DMS53 treated with DMSO at 0.1 percent for 48 hours (cell line): Measurements from ENCODE around the gene ZBTB24.
"Not testable (repeated sequence)": the region's sequence is repeated elsewhere in the genome, so short reads cannot be mapped to it uniquely, and the experiment has no call there.

Source experiments
- DNase-seq: peaks from one replicate; lab custom pipeline; 2025; ENCODE audit not compliant: unreplicated experiment; lab: John Stamatoyannopoulos, UW

The ZBTB24 gene

GRCh38 chr6:109471105-109471810, 11.8 kb downstream of the ZBTB24 start:
- DNase-seq, result no peak

GRCh38 chr6:109469591-109470189, 13.3 kb downstream of the ZBTB24 start:
- DNase-seq, result no peak

- no peak for DNase-seq
These were observed 15.3 kb downstream of the ZBTB24 start for GRCh38 chr6:109467696-109468095.

GRCh38 chr6:109466212-109466923, 16.7 kb downstream of the ZBTB24 start:
- DNase-seq, result no peak

GRCh38 chr6:109465772-109466171, 17.2 kb downstream of the ZBTB24 start:
- DNase-seq, result peak; percentile 96

GRCh38 chr6:109461733-109462526, 21.1 kb downstream of the ZBTB24 start:
- no peak for DNase-seq

- not testable (repeated sequence) for DNase-seq
These were observed 21.8 kb downstream of the ZBTB24 start for GRCh38 chr6:109461205-109461604.

GRCh38 chr6:109460161-109460829, 22.7 kb downstream of the ZBTB24 start:
- DNase-seq, result no peak

GRCh38 chr6:109458774-109459531, 24.1 kb downstream of the ZBTB24 start:
- no peak for DNase-seq

- no peak for DNase-seq
These were observed 25.4 kb downstream of the ZBTB24 start for GRCh38 chr6:109457562-109457996.

GRCh38 chr6:109456710-109457561, 26.1 kb downstream of the ZBTB24 start:
- no peak for DNase-seq

GRCh38 chr6:109456111-109456583, 26.9 kb downstream of the ZBTB24 start:
- no peak for DNase-seq

GRCh38 chr6:109455437-109456110, 27.4 kb downstream of the ZBTB24 start, which contains the start of gene MICAL1:
TSS of gene MICAL1 (minus strand) at chr6:109455772. CDS start at chr6:109454196, 1,576 bp downstream.
- no peak for DNase-seq

- no peak for DNase-seq
These were observed 28.3 kb downstream of the ZBTB24 start for GRCh38 chr6:109454496-109455436.

GRCh38 chr6:109453594-109454495, 29.2 kb downstream of the ZBTB24 start:
- no peak for DNase-seq

- DNase-seq, result no peak
These were observed 29.9 kb downstream of the ZBTB24 start for GRCh38 chr6:109453156-109453555.
